HG03108 (cell line): ENCODE data around the gene WNK2.

Experiments used
- ATAC-seq: cut with Tn5 transposase; IDR thresholded peaks from one replicate; pipeline ENCODE4 v1.9.1; 2021; ENCODE audit warnings: moderate library complexity; ENCODE audit not compliant: unreplicated experiment

WNK2 gene

DNA sequence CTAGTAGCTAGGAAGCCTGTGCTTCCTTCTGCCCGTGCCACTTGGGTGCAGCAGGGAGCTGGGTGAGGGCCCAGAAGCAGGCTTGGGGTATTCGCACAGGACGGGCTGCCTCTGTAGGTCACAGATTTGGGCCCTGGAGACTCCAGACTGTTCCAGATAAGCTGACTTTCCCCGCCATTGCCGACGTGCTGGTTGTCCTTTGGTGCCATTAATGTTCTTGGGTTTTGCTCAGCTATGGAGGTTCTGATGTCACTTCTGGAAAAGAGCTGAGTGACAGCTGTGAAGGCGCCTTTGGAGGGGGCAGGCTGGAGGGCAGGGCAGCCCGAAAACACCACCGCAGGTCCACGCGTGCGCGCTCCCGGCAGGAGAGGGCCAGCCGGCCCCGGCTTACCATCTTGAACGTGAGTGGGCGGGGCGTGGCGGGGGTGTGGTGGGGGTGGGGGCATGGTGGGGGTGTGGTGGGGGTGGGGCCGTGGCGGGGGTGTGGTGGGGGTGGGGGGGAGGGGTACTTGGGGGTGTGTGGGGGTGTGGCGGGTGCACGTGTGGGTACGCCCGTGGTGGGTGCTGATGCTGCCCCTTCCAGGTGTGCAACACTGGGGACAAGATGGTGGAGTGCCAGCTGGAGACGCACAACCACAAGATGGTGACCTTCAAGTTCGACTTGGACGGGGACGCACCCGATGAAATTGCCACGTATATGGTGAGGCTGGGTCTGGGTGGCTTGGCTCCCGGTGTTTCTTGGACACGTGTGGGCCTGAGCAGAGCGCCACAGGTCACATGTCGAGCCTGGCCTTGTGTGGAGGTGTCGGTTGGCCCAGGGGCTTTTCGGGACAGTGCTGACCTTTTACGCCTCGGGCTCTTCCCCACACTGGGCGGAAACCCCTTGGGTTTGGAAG lies 79.6 kb downstream of the WNK2 start:
- ATAC-seq, result no peak

DNA sequence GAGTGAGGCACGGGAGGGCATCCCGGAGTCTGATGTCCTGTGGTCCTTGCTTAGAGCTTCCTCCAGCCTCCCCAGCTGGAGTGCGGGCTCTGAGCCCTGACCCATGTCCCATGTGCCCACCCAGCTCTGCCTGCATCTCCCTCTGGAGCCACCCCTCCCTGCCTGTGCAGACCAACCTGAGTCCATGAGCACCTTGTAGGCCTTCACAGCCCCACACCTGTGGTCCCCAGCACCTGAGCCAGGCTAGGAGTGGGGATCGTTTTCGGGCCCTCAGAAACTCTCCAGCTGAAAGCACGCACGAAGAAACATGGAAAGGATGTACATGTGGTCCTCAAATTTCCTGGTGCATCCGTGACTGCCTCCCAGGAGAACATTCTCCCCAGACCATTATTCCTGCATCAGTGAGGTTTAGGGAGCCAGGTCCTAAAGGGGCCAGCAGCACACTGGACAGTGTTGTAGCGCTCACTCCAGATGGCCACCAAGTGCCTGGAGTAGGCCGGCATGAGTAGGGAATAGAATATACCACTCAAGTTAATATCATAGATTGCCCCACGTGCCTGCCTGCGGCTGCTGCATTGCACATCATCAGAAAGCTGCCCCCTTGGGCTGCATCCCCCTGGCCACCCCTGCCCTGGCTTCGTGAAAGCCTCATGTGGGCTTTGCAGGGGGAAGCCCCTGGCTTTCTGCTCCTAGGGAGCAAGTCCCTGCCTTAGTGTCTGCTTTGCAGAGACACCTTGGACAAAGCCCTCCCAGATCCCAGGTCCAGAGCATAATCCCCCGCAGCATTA lies 80.6 kb downstream of the WNK2 start:
- ATAC-seq, result no peak

DNA sequence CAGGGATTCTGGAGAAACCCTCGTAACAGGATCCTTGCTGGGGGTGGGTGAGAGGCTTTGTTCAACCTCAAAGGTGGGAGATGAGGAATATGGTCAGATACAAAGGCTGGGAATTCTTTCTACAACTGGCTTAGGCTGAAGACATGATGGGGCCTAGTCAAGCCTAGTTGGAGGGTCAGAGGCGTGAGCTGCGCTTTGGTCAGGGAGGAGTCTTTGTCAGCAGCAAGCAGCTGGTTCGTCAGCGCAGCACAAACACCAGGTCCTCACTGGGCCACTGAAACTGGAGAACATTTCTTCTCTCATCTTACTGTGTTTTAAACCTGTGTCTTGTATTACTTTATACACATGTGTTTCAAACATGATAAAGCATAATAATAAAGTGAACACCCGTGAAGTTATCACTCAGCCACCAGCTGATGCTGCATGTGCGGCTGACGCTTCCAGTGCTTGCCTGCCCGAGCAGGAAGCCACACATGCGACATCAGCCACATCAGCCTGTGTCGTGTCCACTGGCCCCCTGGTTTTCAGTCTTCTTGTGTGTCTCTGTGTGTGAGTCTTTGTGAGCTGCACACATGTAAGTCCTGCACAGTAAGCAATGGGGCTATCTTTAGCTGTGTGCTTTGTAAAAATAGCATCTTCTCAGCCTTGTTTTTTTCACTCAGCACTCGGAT lies 81.5 kb downstream of the WNK2 start:
- ATAC-seq, result no peak

DNA sequence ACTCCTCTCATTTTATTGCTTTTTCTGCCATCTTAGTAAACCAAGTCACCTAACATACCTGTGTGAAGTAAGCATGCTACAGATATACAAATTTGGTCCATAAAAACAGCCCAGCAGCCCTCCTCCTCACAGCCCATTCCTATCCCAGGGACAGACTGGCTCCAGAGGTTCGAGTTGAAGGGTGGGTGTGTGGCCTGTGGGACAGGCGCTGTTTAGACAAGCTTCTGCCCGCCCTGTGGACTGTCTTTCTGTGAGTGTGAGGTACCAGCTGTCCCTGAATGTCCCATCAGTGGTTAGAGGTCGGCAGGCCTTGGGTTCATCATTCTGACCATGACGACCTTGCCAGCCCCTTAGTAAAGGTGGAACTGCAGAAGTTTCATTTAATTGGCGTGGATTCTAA lies 82.0 kb downstream of the WNK2 start:
- ATAC-seq, result no peak

DNA sequence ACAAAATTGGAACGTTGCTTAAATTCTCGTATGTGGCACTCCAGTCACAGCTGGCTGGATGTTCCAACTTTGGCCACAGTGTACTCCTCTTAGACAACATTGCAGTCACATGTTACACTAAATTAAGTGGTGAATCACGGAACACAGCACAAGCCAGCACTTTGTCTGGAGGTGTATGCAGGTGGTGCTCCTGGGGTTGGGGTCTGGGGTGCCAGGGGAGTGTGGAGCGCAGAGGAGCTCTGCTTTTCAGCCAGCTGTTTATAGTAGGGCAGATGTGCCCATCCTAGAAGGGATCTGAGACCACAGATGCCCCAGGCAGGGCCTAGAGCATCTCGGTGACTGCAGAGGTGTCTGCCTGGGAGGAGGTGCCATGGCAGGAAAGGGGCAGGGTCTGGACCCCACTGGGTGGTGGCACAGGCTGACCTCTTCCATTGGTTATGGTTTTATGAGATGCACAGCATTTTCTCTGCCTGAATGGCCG lies 82.6 kb downstream of the WNK2 start:
- no peak for ATAC-seq

DNA sequence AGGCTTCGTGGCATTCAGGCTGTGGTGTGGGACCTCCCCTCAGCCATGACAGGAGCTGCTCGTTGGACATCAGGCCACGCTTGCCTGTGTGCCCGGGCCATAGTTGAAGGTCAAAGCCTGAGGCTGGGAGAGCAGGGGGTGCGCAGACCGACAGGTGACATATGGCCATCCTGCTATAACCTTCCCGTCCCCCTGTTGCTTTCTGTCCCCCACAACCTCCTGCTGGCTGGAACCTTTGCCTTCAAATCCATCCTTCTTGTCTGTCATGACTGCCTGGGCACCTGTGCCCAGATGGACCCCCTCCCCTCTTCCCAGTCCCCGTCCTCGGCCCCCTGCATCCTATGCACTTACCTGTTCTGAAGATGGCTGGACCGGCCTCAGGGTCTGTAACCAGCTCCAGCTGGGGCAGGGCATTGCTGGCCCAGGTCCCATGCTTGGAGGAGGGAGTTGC lies 83.2 kb downstream of the WNK2 start:
- ATAC-seq, result no peak

DNA sequence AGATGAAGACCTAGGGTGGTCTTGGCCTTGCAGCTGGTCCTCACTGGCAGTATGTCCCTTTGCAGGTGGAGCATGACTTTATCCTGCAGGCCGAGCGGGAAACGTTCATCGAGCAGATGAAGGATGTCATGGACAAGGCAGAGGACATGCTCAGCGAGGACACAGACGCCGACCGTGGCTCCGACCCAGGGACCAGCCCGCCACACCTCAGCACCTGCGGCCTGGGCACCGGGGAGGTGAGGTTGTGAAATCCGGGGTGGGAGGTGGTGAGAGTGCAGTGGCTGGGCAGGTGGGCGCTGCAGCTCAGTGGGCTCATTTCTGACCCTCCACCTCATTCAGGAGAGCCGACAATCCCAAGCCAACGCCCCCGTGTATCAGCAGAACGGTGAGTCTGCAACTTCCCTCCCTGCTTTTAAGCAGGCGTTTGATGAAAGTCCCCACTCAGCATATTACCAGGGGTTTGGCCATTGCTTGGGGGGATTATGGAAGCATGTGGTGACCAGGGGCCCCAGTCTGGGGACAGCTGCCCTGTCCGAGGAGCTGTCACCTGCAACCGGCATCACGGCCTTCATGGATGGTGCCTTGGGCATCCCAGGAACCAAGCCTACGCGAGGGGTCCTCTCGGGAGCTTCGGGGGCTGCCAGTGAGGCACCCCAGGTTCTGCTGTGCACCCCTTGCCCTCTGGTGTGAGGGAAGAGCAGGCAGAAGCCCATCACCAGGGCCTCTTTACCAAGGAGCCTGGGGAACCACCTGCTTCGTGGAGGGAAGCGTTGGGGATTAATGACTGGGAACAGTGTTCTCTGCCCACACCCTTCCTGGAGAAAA lies 84.0 kb downstream of the WNK2 start:
- ATAC-seq, result no peak

DNA sequence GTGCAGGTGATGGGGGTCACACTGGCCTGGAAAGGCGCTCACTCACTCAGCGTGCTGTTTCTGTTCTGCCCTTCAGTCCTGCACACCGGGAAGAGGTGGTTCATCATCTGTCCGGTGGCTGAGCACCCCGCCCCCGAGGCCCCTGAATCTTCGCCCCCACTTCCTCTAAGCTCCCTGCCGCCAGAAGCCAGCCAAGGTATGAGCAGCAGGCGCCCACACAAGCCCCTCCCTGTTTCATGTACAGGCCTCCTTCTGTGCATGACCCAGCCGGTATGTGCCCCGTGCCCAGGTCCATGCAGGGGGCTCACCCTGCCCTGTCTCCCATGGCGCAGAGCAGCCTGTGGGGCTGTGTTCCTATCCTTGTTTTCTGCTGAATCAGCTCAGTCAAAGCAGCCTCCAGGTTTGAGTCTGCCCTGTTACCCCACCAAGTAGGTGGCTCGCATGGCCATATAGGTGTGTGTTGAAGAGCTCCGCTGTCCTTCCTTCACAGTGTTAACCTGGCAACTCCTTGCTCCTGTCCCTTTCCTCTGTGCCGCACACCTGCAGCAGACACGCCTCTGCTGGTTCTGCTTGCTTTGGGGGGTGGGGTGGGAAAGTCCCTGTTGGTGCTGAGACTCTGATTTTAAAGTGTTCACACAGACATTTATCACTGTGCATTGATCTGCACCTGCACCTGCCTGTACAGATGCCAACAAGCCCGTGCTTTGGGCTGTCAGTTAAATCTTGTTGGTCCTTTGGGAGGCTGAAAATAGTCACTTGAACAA lies 84.8 kb downstream of the WNK2 start:
- no peak for ATAC-seq

DNA sequence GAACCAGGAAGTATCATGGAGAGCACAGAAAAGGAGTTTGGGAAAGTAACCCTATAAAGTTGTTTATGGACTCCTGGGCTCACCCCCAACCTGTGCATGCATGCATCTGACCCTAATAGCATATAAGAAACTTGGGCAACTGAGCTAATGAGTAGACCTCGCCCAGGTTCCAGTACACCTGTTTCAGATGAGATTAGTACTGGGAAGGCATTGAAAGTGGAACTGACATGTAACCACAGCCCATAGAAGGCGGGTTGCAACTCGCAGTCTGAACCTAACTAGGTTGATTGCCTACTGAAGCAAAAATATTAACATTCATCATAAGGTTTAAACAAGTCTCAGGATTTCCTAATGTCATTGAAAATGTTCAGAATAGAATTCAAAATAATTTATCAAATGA lies 87.0 kb downstream of the WNK2 start:
- ATAC-seq, result no peak

DNA sequence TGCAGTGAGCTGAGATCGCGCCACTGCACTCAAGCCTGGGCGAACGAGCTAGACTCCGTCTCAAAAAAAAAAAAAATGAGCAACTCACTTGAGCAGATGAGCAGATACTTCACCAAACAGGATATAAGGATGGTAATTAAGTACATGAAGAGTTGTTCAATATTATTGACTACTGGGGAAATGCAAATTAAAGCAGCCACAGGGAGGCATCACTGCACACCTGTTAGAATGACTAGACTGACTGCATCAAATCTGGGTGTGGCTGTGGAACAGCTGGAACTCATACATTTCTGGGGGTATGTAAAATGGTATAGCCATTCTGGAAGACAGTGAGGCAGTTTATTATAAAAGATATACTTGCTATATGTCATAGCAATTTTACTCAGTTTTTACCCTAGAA lies 93.0 kb downstream of the WNK2 start:
- ATAC-seq, result no peak

DNA sequence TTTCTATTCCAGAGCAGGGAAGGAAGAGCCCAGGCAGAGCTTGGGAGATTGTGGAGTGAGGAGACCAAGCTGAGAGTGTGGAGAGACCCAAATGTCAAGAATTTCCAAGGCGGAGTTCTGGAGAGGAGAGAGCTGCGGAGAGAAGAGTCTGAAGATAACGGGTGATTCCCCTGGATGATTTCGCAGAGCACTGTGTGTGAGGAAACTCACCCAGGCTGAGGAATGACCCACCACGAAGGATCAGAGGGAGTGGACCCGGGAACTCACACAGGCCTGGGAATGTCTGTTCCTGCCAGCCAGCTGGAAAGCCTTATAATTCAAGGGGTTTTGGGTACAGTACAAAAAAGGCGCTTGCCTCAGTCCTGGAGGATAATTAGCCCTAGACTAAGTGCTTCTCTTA lies 94.2 kb downstream of the WNK2 start:
- ATAC-seq, result no peak

DNA sequence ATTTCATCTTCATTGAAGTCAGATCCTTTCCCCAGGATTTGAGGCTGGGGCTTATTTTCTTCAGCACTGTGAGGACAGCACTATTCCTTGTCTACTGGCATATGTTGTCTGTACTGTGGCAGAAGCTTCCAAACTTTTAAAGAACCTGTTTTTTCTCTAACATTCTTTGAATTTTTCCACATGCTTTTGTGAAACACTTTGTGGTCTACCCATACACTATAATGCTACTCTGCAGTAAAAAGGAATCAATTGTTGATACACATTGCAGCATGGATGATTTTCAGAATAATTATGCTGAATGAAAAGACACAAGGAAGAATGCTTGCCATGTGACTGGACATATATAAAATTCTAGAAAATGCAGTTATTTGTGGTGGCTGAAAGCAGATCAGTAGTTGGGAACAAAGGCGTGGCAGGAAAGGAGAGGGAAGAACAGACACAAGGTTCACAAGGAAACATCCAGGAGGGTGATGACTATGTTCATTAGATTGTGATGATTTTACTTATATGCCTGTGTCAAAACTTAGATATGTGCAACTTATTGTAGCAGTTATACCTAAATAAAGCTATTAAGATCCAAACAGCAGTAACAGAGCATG lies 96.8 kb downstream of the WNK2 start:
- no peak for ATAC-seq

DNA sequence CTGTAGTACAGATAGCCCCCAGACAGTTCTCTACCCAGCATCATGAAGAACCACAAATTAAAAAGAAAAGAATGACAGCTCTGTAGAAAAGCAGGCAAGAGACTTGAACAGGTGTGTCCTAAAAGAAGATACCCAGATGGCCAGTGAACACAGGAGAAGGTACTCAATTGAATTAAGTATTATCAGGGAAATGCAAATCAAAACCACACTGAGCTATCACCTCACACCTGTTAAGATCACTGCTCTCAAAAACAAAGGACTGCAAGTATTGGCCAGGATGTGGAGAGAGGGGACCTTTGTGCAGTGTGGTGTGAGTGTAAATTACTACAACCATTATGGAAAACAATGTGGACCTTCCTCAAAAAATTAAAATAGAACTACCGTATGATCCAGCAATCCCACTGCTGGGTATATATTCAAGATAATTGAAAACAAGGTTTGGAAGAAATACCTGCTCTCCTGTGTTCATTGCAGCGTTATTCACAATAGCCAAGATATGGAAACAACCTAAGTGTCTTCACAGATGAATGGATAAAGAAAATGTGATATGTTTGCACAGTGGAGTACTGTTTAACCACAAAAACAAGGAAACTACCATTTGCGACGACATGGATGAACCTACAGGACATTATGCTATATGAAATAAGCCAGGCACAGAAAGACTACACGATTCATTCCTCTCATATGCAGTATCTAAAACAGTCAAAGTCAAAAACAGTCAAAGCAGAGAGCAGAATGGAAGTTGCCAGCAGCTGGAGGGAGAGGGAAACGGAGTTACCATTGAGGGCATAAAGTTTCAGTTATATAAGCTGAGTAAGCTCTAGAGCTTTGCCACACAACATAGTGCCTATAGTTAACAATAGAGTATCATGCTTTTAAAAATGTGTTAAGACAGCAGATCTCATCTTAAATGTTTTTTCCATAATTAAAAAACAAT lies 102.6 kb downstream of the WNK2 start:
- ATAC-seq, result no peak

DNA sequence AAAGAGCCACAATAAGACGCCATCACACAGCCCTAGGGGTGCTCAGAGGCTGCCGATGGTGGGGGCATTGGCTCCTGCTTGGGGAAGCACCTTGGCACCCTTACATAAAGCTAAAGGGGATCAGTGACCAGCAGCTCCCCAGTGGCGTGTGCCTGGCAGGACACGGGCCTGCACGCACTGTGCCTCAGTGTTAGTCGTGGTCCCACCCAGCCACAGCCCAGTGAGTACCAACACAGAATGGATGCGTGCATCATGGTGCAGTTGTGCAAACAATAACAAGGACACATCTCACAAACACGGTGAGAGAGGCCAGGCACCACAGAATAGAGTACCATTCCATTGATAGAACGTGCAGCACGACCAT lies 103.2 kb downstream of the WNK2 start:
- ATAC-seq, result no peak

DNA sequence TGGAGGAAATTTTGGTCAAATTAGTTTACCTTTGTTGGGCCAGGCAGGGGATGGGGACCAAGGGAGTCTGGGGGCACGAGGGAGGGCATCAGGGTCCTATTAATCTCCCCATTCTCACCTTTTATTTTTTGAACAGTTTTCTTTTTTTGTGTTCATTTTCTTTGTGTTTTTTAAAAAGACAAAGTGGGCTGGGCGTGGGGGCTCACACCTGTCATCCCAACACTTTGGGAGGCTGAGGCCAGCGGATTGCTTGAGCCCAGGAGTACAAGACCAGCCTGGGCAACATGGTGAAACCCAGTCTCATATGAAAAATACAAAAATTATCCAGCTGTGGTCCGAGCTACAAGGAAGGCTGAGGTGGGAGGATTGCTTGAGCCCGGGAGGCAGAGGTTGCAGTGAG lies 103.7 kb downstream of the WNK2 start:
- no peak for ATAC-seq

DNA sequence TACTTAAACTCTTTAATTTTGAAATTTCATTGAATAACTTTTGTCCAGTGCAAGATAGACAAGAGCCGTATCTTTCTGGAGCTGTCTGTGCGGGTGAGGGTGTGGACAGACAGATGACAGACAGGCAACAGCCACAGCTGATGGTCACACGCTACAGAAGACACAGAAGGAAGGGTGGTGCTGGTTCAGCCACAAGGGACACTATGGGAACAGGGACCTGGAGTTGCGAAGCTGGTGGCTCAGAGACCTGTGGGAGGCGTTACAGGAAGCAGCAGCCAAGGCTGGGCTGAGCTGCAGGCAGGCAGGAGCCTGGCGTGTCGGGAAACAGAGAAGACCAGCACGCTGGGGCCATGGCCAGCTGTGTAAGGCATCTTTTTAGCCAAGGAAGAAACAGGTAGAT lies 104.4 kb downstream of the WNK2 start:
- no peak for ATAC-seq

DNA sequence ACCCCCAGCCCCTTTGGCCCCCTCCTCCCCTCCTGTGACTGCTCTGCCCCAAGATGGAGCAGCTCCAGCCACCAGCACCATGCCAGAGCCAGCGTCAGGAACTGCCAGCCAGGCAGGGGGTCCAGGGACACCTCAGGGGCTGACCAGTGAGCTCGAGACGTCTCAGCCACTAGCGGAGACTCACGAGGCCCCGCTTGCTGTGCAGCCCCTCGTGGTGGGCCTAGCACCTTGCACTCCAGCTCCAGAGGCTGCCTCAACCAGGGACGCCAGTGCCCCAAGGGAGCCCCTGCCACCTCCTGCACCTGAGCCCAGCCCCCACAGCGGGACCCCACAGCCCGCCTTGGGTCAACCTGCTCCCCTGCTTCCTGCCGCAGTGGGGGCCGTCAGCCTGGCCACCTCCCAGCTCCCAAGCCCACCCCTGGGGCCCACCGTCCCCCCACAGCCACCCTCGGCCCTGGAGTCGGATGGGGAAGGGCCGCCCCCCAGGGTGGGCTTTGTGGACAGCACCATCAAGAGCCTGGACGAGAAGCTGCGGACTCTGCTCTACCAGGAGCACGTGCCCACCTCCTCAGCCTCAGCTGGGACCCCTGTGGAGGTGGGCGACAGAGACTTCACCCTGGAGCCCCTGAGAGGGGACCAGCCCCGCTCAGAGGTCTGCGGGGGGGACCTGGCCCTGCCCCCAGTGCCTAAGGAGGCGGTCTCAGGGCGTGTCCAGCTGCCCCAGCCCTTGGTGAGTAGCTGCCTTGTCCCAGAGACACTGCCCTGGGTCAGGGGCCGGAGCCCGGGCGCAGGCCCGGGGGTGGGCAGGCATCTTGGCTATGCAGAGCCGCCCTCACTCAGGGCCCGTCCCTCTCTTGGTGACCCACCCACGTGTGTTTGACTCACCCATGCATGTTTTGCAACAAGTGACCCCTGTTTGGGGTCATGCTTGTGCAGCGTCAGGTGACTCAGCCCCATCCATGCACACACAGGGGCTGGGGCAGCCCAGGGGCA lies 105.2 kb downstream of the WNK2 start:
- ATAC-seq, result no peak
